Upper lobe of left lung (tissue), 6 donors: ENCODE data around the gene PIGB. TPM values are rescaled to one million over a fixed set of nuclear protein-coding genes. Genes with fewer than 3 reads are reported as not detected.

ENCODE experiments used
- ATAC-seq, 2 donors: fragments of 200-7000 bp; cut with Tn5 transposase; one replicate each; pipeline ENCODE4 v1.9.1; 2022; ENCODE audit warnings: mild to moderate bottlenecking in 2 of 2, moderate library complexity in 2 of 2; ENCODE audit not compliant: low FRiP score in 2 of 2
- DNase-seq, 2 donors: peaks; one replicate each; pipeline ENCODE4 v3.0.0-alpha.2; 2019 to 2020
- H3K27ac ChIP-seq, 4 donors: fragments of 200-600 bp; sonication (generic); one replicate each; pipeline ENCODE4 v1.5.1; 2016 to 2019
- H3K27me3 ChIP-seq, 4 donors: fragments of 200-600 bp; sonication (generic); one replicate each; pipeline ENCODE4 v1.5.1; 2017 to 2019
- H3K36me3 ChIP-seq, 4 donors: fragments of 200-600 bp; sonication (generic); one replicate each; pipeline ENCODE4 v1.5.1; 2016 to 2019
- H3K4me1 ChIP-seq, 4 donors: fragments of 200-600 bp; sonication (generic); one replicate each; pipeline ENCODE4 v1.5.1; 2018 to 2019
- H3K4me3 ChIP-seq, 4 donors: fragments of 200-600 bp; sonication (generic); one replicate each; pipeline ENCODE4 v1.5.1; 2017 to 2019; ENCODE audit warnings: mild to moderate bottlenecking in 2 of 4, moderate library complexity in 1 of 4
- H3K9me3 ChIP-seq, 4 donors: fragments of 200-600 bp; sonication (generic); one replicate each; pipeline ENCODE4 v1.5.1; 2018 to 2019
- EP300 ChIP-seq, 4 donors: sonication (generic); formaldehyde crosslinking; IDR thresholded peaks; one replicate each; pipeline ENCODE4 v1.5.1; 2017; ENCODE audit warnings: antibody characterized with exemption in 4 of 4, control low read depth in 2 of 4
- POLR2A ChIP-seq, 4 donors: fragments of 450-650 bp; IDR thresholded peaks; one replicate each; pipeline ENCODE4 v1.5.1; 2016 to 2017; ENCODE audit warnings: antibody characterized with exemption in 4 of 4, mild to moderate bottlenecking in 2 of 4
- POLR2AphosphoS5 ChIP-seq, 2 donors: sonication (generic); formaldehyde crosslinking; IDR thresholded peaks; one replicate each; pipeline ENCODE4 v1.5.1; 2017; ENCODE audit warnings: antibody characterized with exemption in 2 of 2
- WGBS, 2 donors: methylation state at CpG; one replicate each; pipeline ENCODE4 v1.1.5; 2017 to 2018; 5-methylcytosine and 5-hydroxymethylcytosine counted together
- total RNA-seq, 6 donors: library from RNA; depleted of rRNA in 4 of 6; stranded (reverse); fragments of >200 nt in 4 of 6; gene quantifications; one replicate each; pipeline versions ENCODE4 v1.1.0 to v1.2.1, GENCODE V29; 2016 to 2021
- TF ChIP-seq, protein P1 (sequence below), 6 experiments: fragments of 450-650 bp in 4 of 6; fragments of 200-600 bp in 2 of 6; sonication (generic) in 2 of 6; IDR thresholded peaks; one replicate each; pipeline ENCODE4 v1.5.1; 2016 to 2019; ENCODE audit warnings: antibody characterized with exemption in 6 of 6
- donor health status: DM: no; HTN: no; CAD: no; lungs with moderate emphysema.
- donor health status: DM: no; HTN: yes; CAD: no; lungs with severe emphysema.

Gene PIGB
- total RNA-seq, 6 donors from 2014 or later, result 3.0 to 14.7 (median 9.3) TPM

DNA sequence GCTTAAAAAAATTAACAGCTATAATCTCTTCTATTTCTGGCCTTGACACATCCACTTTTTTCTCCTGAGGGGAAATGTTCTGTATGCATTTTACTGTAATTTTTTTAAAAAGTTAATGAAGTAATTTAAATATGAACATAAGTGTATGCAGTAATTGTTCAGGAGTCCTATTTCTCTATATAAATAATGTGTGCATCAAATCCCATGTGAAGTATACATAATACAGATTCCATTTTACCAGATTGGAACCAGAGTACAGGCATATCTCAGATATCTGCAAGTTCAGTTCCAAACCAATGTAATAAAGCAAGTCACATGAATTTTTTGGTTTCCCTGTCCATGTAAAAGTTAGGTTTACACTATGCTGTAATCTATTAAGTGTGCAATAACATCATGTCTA is 62.6 kb downstream of the PIGB start:
- H3K27ac ChIP-seq, result no peak overlapping the region
- H3K27me3 ChIP-seq, result no peaks in the 10 kb centered on the region
- H3K9me3 ChIP-seq, result no peaks in the 10 kb centered on the region
- peaks cover 10 to 70% (median 30%) of the 10 kb centered on the region in 4 donors for H3K36me3 ChIP-seq
- no peak for ATAC-seq
- no peak for TF ChIP-seq POLR2A (IDR thresholded peaks at IDR 0.05)
- TF ChIP-seq EP300 (IDR thresholded peaks at IDR 0.05), result no peak
- no peak for TF ChIP-seq POLR2AphosphoS5 (IDR thresholded peaks at IDR 0.05)
- no peak for DNase-seq
- no peak overlapping the region for H3K4me3 ChIP-seq
- no peaks in the 10 kb centered on the region for H3K4me1 ChIP-seq

DNA sequence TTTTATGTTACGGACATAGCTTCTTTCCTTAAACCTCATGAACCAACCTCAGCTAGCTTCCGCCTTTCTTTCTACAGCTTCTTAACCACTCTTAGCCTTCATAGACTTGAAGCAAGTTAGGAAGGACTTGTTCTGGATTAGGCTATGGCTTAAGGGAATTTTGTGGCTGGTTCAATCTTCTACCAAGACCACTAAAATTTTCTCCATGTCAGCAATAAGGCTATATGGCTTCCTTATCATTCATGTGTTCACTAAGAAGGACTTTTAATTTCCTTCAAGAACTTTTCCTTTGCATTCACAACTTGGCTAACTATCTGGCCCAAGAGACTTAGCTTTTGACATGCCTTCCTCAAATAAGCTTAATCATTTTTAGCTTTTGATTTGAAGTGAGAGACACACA is 64.7 kb downstream of the PIGB start:
- WGBS, 2 donors, result 93 to 97% methylated on average over 2 of the region's 2 CpGs
- TF ChIP-seq, protein P1, sequence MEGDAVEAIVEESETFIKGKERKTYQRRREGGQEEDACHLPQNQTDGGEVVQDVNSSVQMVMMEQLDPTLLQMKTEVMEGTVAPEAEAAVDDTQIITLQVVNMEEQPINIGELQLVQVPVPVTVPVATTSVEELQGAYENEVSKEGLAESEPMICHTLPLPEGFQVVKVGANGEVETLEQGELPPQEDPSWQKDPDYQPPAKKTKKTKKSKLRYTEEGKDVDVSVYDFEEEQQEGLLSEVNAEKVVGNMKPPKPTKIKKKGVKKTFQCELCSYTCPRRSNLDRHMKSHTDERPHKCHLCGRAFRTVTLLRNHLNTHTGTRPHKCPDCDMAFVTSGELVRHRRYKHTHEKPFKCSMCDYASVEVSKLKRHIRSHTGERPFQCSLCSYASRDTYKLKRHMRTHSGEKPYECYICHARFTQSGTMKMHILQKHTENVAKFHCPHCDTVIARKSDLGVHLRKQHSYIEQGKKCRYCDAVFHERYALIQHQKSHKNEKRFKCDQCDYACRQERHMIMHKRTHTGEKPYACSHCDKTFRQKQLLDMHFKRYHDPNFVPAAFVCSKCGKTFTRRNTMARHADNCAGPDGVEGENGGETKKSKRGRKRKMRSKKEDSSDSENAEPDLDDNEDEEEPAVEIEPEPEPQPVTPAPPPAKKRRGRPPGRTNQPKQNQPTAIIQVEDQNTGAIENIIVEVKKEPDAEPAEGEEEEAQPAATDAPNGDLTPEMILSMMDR (IDR thresholded peaks at IDR 0.05), result no peak
- TF ChIP-seq POLR2AphosphoS5 (IDR thresholded peaks at IDR 0.05) (no peak), EP300 (IDR thresholded peaks at IDR 0.05) (no peak), POLR2A (IDR thresholded peaks at IDR 0.05) (no peak)
- H3K36me3 ChIP-seq, result peaks cover 10 to 68% (median 28%) of the 10 kb centered on the region in 4 donors

DNA sequence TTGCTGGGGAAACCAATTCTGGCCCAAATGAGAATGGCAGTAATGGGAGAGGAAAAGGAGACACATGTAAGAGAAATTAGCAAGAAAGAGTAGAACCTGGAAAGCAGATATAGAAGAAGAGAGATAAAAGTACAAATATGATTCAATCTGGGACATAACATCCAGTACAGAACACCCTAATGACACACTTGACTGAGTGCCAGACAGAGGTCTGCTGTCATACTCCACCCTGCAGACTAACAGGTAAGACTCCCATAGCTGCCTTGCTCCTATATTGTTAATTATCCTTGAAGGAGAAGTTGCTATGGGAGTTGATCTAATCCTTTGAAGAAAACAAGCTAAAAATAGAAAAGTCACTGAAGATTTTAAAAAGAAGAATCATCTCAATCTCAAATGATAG is 68.0 kb downstream of the PIGB start:
- no peaks in the 10 kb centered on the region for H3K4me1 ChIP-seq
- no peaks in the 10 kb centered on the region for H3K9me3 ChIP-seq
- H3K27ac ChIP-seq, result no peak overlapping the region
- H3K36me3 ChIP-seq, result peaks cover 9 to 51% (median 15%) of the 10 kb centered on the region in 4 donors
- ATAC-seq (no peak), DNase-seq (no peak)
- H3K4me3 ChIP-seq, result no peak overlapping the region
- TF ChIP-seq POLR2A (IDR thresholded peaks at IDR 0.05) (no peak), EP300 (IDR thresholded peaks at IDR 0.05) (no peak), POLR2AphosphoS5 (IDR thresholded peaks at IDR 0.05) (no peak)
- TF ChIP-seq, protein P1 (IDR thresholded peaks at IDR 0.05), result no peak
- no peaks in the 10 kb centered on the region for H3K27me3 ChIP-seq

More for the DNA sequence above, 64.7 kb downstream of the PIGB start:
- Histone ChIP-seq H3K27me3 (no peaks in the 10 kb centered on the region), H3K4me1 (no peaks in the 10 kb centered on the region), H3K9me3 (no peaks in the 10 kb centered on the region), H3K27ac (no peak overlapping the region), H3K4me3 (no peak overlapping the region)
- ATAC-seq (no peak), DNase-seq (no peak)

DNA sequence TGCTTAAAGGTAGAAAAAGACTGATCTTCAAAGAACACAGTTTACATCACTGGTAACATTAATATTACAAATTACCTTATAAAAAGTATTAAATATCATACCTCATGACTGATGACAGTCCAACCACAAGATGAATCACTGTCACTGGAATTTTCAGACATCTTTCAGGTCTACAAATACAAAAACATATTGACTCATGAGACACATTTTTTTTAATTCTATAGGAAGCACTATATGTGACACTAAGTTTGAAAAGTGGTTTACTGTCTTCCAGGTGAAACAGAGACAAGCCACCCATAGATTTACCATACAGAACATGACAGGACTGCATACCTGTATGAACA is 70.2 kb downstream of the PIGB start:
- Histone ChIP-seq H3K27me3 (no peaks in the 10 kb centered on the region), H3K27ac (no peak overlapping the region), H3K9me3 (no peaks in the 10 kb centered on the region), H3K36me3 (peaks cover 9 to 35% (median 11%) of the 10 kb centered on the region in 4 donors), H3K4me3 (no peak overlapping the region), H3K4me1 (peaks cover 0 to 2% (median under 1%) of the 10 kb centered on the region in 4 donors)
- ATAC-seq (no peak), DNase-seq (no peak)
- TF ChIP-seq POLR2A (IDR thresholded peaks at IDR 0.05) (no peak), POLR2AphosphoS5 (IDR thresholded peaks at IDR 0.05) (no peak), EP300 (IDR thresholded peaks at IDR 0.05) (no peak)
- TF ChIP-seq, protein P1 (IDR thresholded peaks at IDR 0.05), result no peak

DNA sequence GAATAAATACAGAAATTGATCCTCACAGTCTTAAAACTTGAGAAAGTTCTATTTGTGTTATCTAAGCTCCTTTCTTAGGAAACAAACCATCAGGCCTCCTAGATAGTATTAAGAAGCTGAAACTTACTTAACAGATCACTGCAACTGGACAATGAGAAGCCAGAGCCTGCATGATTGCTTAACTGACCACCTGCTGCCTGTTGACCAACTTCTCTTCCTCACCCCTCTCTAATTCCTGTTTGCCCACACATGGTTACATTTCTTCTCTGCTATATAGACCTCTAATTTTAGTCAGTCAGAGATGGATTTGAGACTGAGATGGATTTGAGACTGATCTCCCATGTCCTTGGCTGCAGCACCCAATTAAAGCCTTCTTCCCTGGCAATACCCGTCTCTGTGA is 75.7 kb downstream of the PIGB start:
- Histone ChIP-seq H3K27me3 (no peaks in the 10 kb centered on the region), H3K9me3 (no peaks in the 10 kb centered on the region), H3K4me1 (peaks cover 4 to 11% (median 7%) of the 10 kb centered on the region in 4 donors), H3K4me3 (no peak overlapping the region), H3K27ac (peak overlapping the region in 2 of 4 donors; percentile 28 to 65), H3K36me3 (no peaks in the 10 kb centered on the region)
- WGBS, 2 donors, result 90 to 100% methylated on average over 1 of the region's 1 CpG
- ATAC-seq, result peak in 1 of 2 donors; percentile 58
- TF ChIP-seq POLR2A (IDR thresholded peaks at IDR 0.05) (no peak), POLR2AphosphoS5 (IDR thresholded peaks at IDR 0.05) (peak in 1 of 2 donors; percentile 9), EP300 (IDR thresholded peaks at IDR 0.05) (no peak)
- TF ChIP-seq, protein P1 (IDR thresholded peaks at IDR 0.05), result no peak
- DNase-seq, result peak in 1 of 2 donors; percentile 61
